Osteocyte (in vitro differentiated cells): ENCODE results near the gene COQ10B. TPM values are rescaled to one million over a fixed set of nuclear protein-coding genes. Genes with fewer than 3 reads are reported as not detected.

ENCODE experiments used
- DNase-seq: peaks from one replicate; pipeline ENCODE4 v3.0.0; 2021; ENCODE audit warnings: mixed read lengths; ENCODE audit not compliant: unreplicated experiment; ENCODE audit errors: extremely low spot score
- H3K27ac Mint-ChIP-seq: one replicate; pipeline ENCODE4 v1.8.0; 2021; ENCODE audit warnings: mild to moderate bottlenecking, mixed read lengths; ENCODE audit not compliant: unreplicated experiment
- H3K27me3 Mint-ChIP-seq: one replicate; pipeline ENCODE4 v1.8.0; 2021; ENCODE audit warnings: mixed read lengths; ENCODE audit not compliant: unreplicated experiment
- H3K36me3 Mint-ChIP-seq: one replicate; pipeline ENCODE4 v1.8.0; 2021; ENCODE audit warnings: mixed read lengths; ENCODE audit not compliant: unreplicated experiment
- H3K4me1 Mint-ChIP-seq: one replicate; pipeline ENCODE4 v1.8.0; 2021; ENCODE audit warnings: mixed read lengths; ENCODE audit not compliant: unreplicated experiment
- H3K4me3 Mint-ChIP-seq: one replicate; pipeline ENCODE4 v1.8.0; 2021; ENCODE audit warnings: mild to moderate bottlenecking, moderate library complexity, mixed read lengths; ENCODE audit not compliant: unreplicated experiment
- H3K9me3 Mint-ChIP-seq: one replicate; pipeline ENCODE4 v1.8.0; 2021; ENCODE audit warnings: mixed read lengths; ENCODE audit not compliant: unreplicated experiment
- CTCF ChIP-seq: fragments of 200-600 bp; sonication (generic); IDR thresholded peaks from 2 replicates; pipeline ENCODE4 v1.5.0; 2021; ENCODE audit warnings: antibody characterized with exemption, mild to moderate bottlenecking, moderate library complexity
- total RNA-seq: library from RNA; stranded (reverse); gene quantifications from 2 replicates; pipeline ENCODE4 v1.2.1, GENCODE V29; 2021

The COQ10B gene
- total RNA-seq, 1 donor from 2014 or later, result 23.5 TPM

GRCh38 chr2:197502201-197502600 is 48.8 kb downstream of the COQ10B start:
- H3K4me1 Mint-ChIP-seq, result peaks cover 36% of the 10 kb centered on the region
- TF ChIP-seq CTCF, result no peak
- H3K4me3 Mint-ChIP-seq, result peak overlapping the region; percentile 46
- peak overlapping the region; percentile 53 for H3K27ac Mint-ChIP-seq
- H3K9me3 Mint-ChIP-seq, result no peaks in the 10 kb centered on the region
- no peak for DNase-seq
- peaks cover 30% of the 10 kb centered on the region for H3K36me3 Mint-ChIP-seq
- no peaks in the 10 kb centered on the region for H3K27me3 Mint-ChIP-seq

GRCh38 chr2:197502685-197503084 is 49.3 kb downstream of the COQ10B start:
- peak overlapping the region; percentile 53 for H3K27ac Mint-ChIP-seq
- no peak overlapping the region for H3K4me3 Mint-ChIP-seq
- peaks cover 31% of the 10 kb centered on the region for H3K4me1 Mint-ChIP-seq

GRCh38 chr2:197504000-197504399 is 50.6 kb downstream of the COQ10B start:
- Mint-ChIP-seq H3K27ac (no peak overlapping the region), H3K4me3 (no peak overlapping the region), H3K4me1 (peaks cover 20% of the 10 kb centered on the region), H3K27me3 (no peaks in the 10 kb centered on the region), H3K36me3 (peaks cover 23% of the 10 kb centered on the region), H3K9me3 (no peaks in the 10 kb centered on the region)
- no peak for TF ChIP-seq CTCF
- DNase-seq, result no peak

More at GRCh38 chr2:197502685-197503084, 49.3 kb downstream of the COQ10B start:
- no peak for DNase-seq
- no peak for TF ChIP-seq CTCF
- Mint-ChIP-seq H3K36me3 (peaks cover 26% of the 10 kb centered on the region), H3K9me3 (no peaks in the 10 kb centered on the region), H3K27me3 (no peaks in the 10 kb centered on the region)

DNA sequence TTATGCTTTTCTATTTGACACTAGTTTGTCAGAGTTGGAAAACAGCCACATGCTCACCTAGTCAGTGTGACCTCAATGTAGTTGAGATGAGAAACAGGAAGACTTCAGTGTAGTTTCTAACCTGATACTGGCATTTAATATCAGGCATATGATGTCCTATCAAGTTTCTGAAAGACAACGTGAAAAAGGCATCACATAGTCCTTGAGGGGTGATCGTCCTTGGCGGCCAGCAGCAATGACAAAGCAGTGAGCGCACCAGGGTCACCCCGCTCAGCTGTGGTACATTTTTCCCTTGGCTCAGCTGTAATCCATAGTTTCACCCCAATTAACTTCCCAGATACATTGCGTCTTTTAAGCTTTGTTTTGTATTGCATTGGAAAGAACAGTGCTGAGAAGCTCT is 51.2 kb downstream of the COQ10B start:
- H3K4me1 Mint-ChIP-seq, result peaks cover 20% of the 10 kb centered on the region
- H3K27me3 Mint-ChIP-seq, result no peaks in the 10 kb centered on the region
- H3K9me3 Mint-ChIP-seq, result no peaks in the 10 kb centered on the region
- no peak for DNase-seq
- no peak overlapping the region for H3K4me3 Mint-ChIP-seq
- no peak for TF ChIP-seq CTCF
- peaks cover 23% of the 10 kb centered on the region for H3K36me3 Mint-ChIP-seq
- H3K27ac Mint-ChIP-seq, result no peak overlapping the region

- Mint-ChIP-seq H3K27ac (no peak overlapping the region), H3K27me3 (no peaks in the 10 kb centered on the region), H3K9me3 (no peaks in the 10 kb centered on the region), H3K4me3 (no peak overlapping the region), H3K4me1 (peaks cover 12% of the 10 kb centered on the region), H3K36me3 (peaks cover 23% of the 10 kb centered on the region)
- no peak for TF ChIP-seq CTCF
- DNase-seq, result no peak
These were observed 53.3 kb downstream of the COQ10B start for GRCh38 chr2:197506658-197507057.
